Measurements from ENCODE around the gene GP5.

Gene GP5

DNA sequence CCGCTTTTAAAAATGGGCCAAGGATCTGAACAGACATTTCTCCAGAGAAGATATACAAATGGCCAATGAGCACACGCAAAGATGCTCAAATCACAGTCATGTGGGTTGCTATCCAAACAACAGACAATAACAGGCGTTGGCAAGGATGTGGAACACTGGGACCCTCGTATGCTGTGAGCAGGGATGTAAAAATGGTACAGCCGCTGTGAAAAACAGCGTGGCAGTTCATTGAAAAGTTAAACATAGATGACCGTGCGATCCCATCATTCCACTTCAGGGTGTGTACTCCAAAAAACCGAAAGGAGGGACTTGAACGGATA lies 22.9 kb downstream of the GP5 start:
- no peak for DNase-seq (ENCODE audit: low read depth)

DNA sequence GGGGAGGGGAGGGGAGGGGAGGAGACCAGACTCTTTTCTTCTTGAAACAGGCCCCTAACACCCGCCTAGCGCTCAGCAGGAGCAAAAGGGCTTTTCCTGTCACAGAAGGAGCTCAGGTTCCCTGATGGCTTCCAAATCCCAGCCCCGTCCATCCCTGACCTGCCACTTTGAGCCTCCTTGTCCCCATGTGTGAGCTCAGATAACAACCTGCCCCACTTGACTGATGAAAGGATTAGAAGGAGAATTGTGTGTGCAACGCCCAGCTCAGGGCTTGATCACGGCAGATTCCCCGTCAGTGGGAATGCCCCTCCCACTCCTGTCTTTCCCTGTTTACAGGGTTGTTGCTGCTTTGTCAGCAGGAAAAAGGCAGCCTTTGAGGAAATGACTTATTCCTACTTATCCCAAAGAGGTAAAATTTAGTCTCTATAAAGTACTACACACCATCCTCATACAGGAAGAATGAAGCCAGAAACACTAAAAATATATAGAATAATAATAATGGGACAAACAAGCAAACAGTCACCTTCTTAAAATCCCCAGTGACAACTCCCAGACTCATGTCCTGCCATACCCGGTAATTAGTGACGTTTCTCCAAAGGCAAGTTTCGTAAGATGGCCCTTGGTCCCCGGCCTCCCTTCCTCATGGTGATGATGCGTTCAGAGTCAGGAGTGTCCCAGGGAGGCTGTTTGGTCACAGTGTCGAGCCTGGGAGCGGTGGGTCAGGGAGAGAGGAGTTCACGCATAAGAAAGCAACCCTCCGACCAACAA lies 23.4 kb downstream of the GP5 start:
- DNase-seq (ENCODE audit: low read depth): no peak

DNA sequence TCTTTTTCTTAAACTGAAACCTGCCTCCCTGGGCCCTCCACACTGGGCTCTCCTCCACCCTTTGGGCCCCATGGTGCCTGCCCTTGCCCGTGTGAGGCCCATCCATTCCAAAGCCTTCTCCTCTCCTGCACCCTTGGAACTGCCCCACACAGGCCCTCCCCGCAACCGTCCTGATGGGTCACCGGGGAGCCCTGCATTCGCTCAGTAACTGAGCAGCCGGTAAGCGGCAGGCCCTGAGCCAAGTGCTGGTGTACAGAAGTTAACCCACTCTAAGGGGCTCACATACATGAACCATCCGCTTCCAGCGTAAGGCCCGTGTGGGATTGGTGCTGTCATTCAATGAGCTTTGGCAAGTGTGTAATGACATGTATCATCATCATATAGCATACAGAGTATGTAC lies 24.1 kb downstream of the GP5 start:
- DNase-seq (ENCODE audit: low read depth): no peak

DNA sequence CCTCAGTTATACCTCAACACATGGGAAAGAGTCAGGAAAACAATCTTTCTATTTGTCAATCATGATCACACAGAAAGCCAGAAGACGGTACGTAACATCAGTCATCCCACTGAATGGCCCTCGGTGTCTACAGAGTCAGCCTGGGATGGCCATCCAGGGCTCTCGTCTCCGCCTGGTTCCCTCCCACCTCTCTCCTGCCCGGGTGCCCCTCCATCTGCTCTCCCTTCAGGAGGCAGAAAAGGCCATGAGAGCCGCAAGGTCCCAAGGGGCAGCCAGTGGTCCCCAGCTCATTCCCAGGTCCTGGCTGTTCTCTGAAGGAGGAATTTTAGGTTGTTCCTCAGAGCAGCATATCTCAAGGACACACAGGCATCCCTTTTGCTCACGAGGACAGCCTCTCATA lies 25.2 kb downstream of the GP5 start:
- no peak for DNase-seq (ENCODE audit: low read depth)

DNA sequence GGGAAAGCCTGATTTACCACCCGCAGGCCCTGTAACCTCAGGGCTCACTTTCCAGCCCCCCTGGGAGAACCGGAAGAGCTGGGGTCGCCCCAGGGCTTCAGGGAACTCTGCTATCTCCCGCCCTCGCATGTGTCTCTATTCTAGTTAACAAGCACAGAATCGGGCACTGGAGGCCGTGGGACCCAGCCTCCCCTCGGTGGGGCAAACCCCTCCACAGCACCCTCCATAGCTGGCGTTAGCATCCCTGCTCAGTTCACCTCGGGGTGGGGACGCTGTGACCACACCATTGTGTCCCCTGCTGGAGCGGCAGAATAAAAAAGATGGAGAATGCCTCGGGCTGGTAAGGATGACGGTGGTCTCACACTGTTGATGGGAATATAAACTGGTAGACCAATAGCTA lies 26.0 kb downstream of the GP5 start:
- no peak for DNase-seq (ENCODE audit: low read depth)

DNA sequence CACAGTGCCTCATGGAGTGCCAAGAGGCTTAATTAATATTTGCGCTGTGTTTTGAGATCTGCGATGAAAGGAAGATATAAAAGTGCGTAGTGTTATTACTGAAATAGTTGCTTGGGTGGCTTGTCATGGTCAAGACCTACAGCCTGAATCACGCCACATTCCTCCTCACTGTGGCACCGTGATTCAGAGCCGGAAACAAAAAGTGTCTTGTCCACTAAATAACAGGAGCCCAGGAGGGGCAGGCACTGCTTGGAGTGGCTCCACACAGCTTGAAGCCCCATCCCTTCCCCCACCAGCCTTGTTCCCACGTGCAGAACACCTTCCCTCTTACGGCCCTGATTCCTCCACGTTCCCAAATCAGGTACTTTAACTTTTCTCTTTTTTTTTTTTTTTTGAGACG lies 28.3 kb downstream of the GP5 start:
- no peak for DNase-seq (ENCODE audit: low read depth)

DNA sequence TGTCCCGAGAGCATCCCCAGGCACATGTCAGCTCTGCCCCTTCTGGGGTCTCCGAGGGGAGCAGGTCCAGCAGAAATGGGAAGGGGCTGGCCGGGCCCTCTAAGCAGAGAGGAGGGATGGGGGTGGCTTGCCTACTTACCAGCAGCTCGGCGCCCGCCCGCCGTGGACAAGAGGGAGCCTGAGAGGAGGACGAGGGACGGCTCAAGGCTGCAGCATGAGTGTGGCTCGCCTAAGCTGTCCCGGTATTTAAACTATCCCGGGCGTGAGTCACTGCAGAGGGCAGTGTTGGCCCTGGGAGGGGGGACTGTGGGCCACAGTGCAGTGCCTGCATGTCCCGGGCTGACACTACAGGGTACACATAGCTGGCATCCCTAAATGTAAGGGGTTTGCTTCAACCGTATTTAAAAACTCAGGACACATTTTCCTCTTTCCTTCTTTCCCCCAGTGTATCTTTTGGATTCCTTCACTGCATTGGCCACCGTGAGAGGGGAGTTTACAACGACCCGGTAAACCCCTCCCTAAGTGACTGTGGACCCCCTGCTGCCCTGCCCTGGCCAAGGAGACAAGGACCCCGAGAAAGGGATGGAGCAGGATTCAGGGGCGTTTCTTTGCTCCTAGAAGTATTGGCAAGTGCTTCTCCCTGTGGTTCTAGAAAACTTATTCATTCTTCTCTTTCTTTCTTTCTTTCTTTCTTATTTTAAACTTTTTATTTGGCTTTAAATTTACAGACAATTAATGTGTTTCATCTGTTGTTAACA lies 29.4 kb downstream of the GP5 start, which contains the start of gene LRRC15:
Gene LRRC15 (minus strand): TSS at position 222 of the 758 bp plus-strand sequence. CDS start 8,700 bp downstream, outside the sequence.
- DNase-seq (ENCODE audit: low read depth): no peak

DNA sequence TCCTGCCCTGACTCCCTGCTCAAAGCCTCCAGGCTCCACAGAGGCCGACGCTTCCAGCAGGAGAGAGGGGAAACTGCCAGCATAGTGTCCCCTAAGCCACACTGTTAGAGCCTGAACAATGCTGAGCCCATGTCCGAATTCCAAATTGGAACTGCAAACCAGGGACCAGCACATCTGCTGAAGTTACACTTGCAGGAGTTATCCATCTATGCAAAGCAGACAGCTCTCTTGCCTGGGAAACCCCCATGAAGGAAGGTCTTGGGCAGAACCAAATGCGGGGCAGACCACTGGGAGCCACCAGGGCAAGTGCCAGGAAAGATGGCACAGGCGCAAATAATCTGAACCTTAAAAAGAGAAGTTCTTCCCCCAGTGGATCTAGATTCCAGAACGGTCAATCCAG lies 30.1 kb downstream of the GP5 start:
- DNase-seq (ENCODE audit: low read depth): no peak

DNA sequence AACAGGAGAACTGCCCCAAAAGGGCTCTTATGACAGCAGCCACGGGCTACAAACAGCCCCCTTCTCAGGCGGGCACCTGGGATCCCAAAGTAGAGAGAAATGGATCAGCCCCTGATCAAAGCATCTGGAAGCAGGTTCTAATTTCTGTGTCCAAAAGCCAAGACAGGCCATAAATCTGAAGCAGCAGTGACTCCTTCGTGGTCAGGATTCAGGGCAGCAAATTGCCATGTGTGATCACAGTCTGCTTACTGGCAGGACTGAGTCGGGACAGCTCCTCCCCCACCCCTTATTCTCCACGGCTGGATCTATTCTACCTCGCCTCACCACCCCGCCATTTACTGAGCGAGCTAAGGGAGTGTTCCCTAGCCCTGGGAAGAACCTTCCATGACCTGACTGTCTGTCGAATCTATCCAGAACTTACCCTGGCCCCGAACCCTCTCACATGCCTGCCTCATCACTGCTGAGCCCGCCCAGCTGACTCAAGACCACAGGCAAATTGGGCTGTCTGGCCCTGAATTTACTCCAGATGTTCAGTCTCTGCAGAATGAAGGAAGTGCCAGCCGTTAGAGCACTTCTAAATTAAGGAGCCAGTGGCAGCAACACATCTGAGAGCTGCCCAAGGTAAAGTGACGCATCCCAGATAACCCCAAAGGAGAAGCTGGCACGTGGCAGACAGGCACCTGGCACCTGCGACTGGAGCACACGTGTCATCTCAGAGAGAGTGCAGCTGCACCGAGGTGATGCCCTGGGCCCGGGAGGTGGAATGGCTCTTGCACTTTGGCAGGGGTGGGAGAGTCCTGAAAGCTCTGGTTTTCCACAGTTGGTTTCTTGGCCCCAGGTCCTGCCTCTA lies 30.8 kb downstream of the GP5 start:
- DNase-seq (ENCODE audit: low read depth): no peak

DNA sequence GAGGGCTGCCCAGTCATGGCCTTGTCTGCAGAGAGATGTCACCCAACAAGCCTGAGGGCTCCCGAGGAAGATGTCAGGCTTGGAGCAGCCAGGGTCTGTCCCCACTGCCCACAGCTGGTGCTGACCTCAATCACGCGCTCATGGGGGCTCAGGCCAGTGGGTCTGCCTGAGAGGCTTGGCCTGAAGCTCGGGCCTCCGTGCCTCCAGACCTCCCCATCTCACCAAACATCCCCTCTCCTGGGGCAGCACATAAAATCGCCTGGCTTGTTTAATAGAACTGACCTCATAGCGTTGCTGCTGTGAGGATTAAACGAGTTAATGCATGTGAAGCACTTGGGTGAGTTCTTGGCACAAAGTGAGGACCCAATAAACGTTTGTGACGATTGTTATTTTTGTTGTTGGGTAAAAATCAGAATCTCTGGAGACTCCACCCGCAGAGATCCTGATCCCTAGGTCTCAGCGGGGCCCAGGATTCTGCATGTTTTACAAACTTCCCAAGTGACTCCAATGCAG lies 33.0 kb downstream of the GP5 start:
- no peak for DNase-seq (ENCODE audit: low read depth)

DNA sequence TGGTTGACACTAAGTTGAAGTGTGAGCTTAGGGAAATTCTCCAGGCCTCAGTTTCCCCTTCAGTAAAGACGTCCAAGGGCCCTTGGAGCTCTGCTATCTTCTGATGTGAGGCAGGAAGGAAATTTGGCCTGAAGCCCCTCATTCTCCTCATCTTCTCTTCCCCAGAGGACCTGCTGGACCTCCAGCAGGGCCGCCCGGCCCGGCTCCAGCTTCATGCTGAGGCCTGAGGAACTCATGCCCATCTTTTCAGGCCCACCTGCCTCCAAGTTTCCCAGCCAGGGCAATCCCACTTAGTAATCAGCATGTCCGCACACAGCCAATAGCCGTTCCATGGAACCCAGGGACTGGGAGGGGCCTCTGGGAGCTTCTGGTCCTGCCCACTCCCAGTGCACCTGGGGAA lies 33.5 kb downstream of the GP5 start:
- DNase-seq (ENCODE audit: low read depth): no peak

DNA sequence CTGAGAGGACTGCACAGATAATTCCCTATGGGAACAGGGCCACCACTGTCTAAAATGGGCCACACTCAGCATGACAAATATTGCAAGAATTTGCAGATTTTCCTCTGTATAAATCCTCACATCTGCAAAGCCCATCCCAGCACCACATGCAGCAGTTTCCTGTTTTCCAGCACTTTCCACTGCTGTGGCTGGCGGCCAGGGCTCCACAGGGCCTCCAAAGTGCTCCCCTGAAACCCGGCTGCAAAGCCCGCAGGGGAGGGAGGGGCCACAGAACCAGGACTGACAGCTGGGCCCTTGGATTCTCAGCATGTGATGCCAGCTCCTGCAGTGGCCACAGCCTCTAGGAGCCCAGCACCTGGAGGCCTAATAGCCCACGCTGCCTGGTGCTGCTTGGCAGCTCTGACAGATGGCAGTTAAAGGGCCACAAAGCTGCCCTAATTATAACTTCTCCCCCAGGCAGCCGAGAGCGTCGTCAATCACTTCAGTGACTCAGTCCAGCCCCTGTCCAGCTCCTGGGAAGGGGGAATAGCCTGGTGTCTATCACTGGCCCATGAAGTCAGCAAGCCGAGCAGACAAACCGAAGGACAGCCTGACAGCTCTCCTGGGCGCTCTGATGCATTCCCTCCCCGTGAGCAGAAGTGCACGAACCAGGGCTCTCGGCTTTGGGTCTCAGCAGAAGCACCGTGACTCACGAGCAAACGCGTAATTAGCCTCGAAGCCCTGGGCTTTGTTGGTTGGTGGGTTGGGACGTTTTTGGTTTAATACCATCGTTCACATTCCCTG lies 34.2 kb downstream of the GP5 start:
- no peak for DNase-seq (ENCODE audit: low read depth)

DNA sequence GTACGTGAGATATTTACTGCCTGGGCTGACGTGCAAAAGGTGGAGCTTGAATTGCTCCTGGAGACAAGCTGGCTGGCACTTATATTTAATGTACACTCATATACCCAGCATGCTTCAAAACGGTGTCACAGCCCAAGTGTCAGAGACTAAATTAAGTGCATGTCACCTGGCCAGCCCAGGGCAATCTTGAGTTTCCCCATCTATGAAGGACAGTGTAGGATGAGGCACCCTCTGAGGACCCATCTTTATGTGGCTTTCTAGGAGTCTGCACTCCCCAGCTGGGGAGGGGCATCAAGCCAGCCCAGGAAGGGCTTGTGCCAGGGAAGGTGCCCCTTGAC lies 34.8 kb downstream of the GP5 start:
- DNase-seq (ENCODE audit: low read depth): no peak

DNA sequence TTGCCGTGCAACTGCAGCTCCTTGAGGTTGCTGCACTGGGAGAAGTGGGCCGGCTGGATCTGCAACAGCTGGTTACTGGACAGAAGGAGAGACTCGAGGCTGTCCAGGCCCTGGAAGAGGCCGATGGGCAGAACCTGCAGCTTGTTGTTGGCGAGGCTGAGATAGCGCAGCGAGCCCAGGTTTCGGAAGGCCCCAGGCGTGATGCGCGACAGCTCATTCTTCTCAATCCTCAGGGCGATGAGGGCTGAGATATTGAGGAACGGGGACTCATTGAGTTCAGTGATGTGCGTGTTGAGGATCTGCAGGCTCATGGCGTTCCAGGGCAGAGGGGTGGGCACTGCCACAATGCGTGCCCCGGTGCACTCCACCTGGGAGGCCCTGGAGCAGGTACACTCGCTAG lies 38.5 kb downstream of the GP5 start:
- no peak for DNase-seq (ENCODE audit: low read depth)

DNA sequence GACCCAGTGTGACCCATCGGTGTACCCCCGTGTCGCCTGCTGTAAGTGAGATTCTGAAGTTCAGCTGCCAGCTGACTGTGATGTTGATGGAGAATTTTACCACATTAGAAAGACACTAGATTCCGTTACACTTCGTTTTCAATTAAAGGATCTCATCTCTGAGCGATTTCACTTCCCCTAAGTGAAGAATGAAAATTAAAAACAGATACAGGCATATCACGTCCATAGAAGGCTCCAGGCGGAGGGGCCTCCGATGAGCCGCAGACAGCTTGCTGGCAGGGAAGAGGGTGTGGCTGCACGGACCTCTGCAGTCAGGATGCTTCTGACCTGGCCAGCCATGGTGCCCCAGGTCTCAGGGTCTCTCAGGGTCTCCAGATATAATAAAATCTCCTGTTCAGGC lies 41.4 kb downstream of the GP5 start:
- no peak for DNase-seq (ENCODE audit: low read depth)

DNA sequence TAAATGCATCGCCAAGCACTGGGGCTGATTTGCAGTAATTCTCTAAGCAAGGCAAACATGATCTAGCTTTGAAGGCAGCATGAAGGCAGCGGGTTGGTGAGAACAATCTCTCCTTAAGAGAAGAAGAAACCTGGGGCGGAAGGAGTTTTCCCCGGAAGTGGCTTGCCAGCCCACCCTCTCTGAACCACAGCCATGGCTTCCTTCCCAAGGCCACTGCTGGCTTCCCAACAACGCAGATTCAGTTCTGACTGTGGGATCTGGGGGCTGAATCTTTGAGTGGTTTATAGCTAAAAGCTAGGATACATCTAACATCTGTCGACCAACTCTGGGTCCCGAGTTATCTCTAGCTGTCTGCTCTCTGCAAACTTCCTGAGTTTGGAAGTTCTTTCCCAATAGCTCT lies 43.7 kb downstream of the GP5 start:
- DNase-seq (ENCODE audit: low read depth): no peak

DNA sequence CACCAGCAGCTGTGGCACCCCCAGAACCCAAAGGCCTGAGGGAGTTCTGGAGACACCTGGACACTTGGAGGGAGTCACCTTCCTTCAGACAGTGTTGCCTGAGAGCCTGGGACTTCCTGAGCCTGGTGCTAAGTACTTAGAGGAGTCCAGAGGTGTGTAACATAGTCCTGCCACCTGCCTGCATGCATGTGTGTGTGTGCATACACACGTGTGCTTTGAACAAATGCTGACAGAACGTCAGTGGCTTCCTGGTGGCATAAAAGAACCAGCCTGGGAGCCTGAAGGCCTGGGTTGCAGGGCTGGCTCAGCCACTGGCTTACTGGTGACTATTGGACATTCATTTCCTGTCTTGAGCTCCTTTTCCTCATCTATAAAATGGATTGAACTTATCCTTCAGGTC lies 44.8 kb downstream of the GP5 start:
- no peak for DNase-seq (ENCODE audit: low read depth)

DNA sequence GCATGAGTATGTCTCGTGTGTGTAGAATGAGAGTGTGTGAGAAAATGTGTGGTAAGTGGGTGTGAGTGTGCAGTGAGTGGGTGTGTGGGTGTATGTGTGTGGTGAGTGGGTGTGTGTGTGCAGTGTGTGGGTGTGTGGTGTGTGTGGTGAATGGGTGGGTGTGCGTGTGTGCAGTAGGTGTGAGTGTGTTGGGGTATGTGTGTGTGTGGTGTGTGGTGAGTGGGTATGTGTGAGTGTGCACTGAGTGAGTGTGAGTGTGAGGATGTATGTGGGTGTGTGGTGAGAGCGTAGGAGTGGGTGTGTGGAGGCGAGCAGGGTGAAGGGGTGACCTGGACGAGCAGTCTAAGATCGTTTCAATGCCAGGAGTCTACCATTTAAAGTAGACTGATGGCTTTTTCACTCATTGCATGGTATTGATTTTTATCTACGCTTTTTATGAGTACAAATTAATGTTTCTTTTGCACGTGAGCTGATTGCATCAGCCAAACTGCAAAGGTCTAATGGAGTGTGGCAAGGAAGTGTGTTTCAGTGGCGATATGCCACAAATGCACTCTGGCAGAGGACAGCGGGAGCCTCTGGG lies 46.3 kb downstream of the GP5 start:
- no peak for DNase-seq (ENCODE audit: low read depth)

DNA sequence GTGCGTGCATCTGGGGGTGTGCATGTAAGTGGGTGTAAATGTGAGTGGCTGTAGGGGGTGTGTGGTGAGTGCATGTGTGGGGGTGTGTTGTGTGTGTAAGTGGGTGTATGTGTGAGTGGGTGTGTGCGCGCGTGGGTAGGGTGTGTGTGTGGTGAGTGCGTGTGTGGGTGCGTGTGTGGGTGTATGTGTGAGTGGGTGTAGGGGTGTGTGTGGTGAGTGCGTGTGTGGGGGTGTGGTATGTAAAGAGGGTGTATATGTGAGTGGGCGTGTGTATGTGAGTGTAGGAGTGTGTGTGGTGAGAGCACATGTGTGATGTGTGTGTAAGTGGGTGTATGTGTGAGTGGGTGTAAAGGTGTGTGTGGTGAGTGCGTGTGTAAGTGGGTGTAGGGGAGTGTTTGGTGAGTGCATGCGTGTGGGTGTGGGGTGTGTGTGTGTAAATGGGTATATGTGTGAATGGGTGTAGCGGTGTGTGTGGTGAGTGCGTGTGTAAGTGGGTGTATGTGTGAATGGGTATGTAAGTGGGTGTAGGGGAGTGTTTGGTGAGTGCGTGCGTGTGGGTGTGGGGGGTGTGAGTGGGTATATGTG lies 47.0 kb downstream of the GP5 start:
- DNase-seq (ENCODE audit: low read depth): no peak

DNA sequence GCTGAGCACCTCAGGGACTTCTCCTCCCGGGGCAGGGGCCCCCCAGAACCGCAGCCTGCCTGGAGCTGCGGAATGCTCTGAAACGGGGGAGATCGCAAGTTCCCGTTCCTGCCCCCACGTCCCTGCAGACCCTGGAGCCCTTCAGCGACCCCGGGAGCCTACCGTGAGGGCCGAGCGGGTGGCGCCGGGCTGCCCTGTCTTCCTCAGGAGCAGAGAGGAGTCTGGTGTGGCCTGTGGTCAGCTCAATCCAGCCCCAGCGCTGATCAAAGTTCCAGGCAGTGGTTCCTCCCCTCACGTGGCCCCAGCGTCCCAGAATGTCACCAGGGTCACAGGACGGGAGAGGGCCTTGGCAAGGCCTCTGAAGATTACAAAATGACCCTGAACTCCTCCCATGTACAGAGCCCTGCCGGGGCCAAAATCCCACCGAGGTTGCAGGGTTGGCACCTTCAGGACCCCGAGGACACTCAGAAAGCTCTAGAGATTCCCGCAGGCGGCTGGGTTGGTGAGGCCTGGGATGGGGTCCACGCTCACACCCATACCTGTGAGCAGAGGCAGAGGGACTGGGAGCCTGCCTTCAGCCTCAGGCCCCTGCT lies 47.9 kb downstream of the GP5 start, which contains the start of gene CPN2:
Gene CPN2 (minus strand): TSS at position 249 of the 593 bp plus-strand sequence. CDS start 8,626 bp downstream, outside the sequence.
- no peak for DNase-seq (ENCODE audit: low read depth)

DNA sequence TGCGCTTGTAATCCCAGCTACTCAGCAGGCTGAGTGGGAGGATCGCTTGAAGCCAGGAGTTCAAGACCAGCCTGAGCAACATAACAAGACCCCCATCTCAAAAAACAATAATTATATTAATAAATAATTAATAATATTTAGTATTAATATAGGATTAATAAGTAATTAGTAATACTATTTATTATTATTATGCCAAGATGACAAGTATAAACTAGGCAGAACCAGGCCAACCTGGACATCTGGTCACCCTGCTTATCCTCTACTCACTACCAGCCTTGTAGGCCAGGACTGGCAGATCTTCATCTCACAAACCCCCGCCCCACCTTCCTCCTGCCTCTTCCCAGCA lies 48.4 kb downstream of the GP5 start:
- no peak for DNase-seq (ENCODE audit: low read depth)

Data from activated T-helper 1 cell treated with Interleukin-2 at 50 U/mL for 16 hours (primary cell).